ENCODE measurements around the gene RTN4IP1. TPM values are rescaled to one million over a fixed set of nuclear protein-coding genes. Genes with fewer than 3 reads are reported as not detected.

RTN4IP1 gene
- polyA plus RNA-seq, 1 of the 3 experiments (the other 2 are of a cell fraction) = 4.3 TPM

DNA sequence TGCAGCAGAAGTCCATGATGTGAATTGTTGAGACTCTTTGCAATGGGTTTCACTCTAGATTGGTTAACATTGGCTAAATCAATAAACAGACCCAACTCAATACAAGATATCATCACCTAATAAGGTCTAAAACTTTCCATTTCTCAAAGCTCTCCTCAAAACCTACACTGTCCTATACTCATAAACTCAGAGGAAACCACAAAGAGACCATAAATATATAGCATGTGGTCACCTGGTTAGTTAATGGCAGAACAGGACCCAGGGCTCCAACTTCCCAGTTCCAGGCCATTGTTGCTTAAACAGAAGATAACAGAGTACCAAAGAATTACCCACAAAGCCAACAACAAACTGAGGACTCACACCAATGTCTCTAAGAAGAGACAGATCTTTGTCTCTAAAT is 12.0 kb downstream of the RTN4IP1 start:
- CTCF ChIA-PET = interaction anchor here (1.7 to 2.2 kb wide), 2 partner anchors 8 to 362 kb away, joined by 6 to 11 read pairs; no protein-coding TSS in a partner anchor
- TF ChIP-seq FOXM1 (IDR thresholded peaks at IDR 0.05; ENCODE audit: low read depth) (no peak), EP300 (IDR thresholded peaks at IDR 0.05; ENCODE audit: borderline replicate concordance in 1 of 2, low read depth in 1 of 2, low read length in 1 of 2) (no peak), POLR2AphosphoS5 (IDR thresholded peaks at IDR 0.05; ENCODE audit: low read depth, low read length) (no peak), CHD2 (IDR thresholded peaks at IDR 0.05; ENCODE audit: low read length, partially characterized antibody) (no peak), ELF1 (IDR thresholded peaks at IDR 0.05) (no peak)
- TF ChIP-seq, protein P1, sequence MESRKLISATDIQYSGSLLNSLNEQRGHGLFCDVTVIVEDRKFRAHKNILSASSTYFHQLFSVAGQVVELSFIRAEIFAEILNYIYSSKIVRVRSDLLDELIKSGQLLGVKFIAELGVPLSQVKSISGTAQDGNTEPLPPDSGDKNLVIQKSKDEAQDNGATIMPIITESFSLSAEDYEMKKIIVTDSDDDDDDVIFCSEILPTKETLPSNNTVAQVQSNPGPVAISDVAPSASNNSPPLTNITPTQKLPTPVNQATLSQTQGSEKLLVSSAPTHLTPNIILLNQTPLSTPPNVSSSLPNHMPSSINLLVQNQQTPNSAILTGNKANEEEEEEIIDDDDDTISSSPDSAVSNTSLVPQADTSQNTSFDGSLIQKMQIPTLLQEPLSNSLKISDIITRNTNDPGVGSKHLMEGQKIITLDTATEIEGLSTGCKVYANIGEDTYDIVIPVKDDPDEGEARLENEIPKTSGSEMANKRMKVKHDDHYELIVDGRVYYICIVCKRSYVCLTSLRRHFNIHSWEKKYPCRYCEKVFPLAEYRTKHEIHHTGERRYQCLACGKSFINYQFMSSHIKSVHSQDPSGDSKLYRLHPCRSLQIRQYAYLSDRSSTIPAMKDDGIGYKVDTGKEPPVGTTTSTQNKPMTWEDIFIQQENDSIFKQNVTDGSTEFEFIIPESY (IDR thresholded peaks at IDR 0.05; ENCODE audit: borderline replicate concordance, low read depth) = no peak
- TF ChIP-seq, protein P2, sequence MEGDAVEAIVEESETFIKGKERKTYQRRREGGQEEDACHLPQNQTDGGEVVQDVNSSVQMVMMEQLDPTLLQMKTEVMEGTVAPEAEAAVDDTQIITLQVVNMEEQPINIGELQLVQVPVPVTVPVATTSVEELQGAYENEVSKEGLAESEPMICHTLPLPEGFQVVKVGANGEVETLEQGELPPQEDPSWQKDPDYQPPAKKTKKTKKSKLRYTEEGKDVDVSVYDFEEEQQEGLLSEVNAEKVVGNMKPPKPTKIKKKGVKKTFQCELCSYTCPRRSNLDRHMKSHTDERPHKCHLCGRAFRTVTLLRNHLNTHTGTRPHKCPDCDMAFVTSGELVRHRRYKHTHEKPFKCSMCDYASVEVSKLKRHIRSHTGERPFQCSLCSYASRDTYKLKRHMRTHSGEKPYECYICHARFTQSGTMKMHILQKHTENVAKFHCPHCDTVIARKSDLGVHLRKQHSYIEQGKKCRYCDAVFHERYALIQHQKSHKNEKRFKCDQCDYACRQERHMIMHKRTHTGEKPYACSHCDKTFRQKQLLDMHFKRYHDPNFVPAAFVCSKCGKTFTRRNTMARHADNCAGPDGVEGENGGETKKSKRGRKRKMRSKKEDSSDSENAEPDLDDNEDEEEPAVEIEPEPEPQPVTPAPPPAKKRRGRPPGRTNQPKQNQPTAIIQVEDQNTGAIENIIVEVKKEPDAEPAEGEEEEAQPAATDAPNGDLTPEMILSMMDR (IDR thresholded peaks at IDR 0.05) = no peak
- H3K9ac ChIP-seq = no peak overlapping the region

DNA sequence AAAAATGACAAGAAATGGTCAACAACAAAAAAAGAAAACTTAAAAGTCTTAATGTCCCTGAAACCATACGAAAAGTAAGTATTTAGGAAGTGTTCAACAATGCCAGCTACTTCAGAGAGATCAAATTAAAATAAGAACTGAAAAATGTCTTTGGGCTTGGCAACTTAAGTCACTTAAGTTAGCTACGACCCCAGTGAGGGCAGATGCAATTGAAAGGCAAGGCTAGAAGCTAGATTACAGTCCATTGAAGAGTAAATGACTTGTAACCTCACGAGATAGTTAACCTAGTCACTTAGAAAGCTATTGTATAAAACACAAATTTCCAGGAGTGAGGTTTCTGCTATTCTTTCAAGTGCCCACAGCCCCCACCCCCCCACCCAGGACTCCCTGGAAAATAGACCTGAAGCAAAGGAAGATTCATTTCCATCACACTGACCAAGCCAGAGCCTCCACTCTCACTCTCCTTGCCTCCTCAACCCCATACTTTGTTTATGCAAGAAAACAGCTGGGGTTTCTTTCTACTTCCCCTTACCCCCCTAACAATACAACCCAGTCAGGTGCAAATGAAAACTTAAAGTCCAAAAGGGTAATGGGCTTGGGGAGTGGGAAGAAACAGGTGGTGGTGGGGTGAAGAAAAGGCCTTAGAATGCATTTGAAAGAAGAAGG is 14.6 kb downstream of the RTN4IP1 start:
- no peak overlapping the region for H3K9ac ChIP-seq
- no peak overlapping the region for H2AFZ ChIP-seq (ENCODE audit: low read depth)
- H3K9me3 ChIP-seq = no peaks in the 10 kb centered on the region
- DNase-seq = no peak
- ChIA-PET POLR2A (no interaction called here), CTCF (interaction anchor here (4.4 kb wide), 1 partner anchor 365 kb away, joined by 24 read pairs; no protein-coding TSS in a partner anchor)
- no peaks in the 10 kb centered on the region for H3K79me2 ChIP-seq (ENCODE audit: insufficient read depth)
- no peaks in the 10 kb centered on the region for H3K27me3 ChIP-seq (ENCODE audit: insufficient read depth)
- H3K4me2 ChIP-seq = no peak overlapping the region
- no peak overlapping the region for H3K4me3 ChIP-seq (ENCODE audit: low read depth in 2 of 2, low read length in 1 of 2)
- no peak overlapping the region for H3K27ac ChIP-seq (ENCODE audit: low read depth in 2 of 2, low read length in 1 of 2)
- no peaks in the 10 kb centered on the region for H3F3A ChIP-seq (replicated peaks; ENCODE audit: insufficient read depth)
- peaks cover 10 to 11% of the 10 kb centered on the region in 2 experiments for H3K36me3 ChIP-seq (replicated peaks in 1 of 2; ENCODE audit: control insufficient read depth in 1 of 2, insufficient read depth in 2 of 2, low read length in 1 of 2)
- WGBS (ENCODE audit: low lambda C conversion rate) = 84% methylated on average over 3 of the region's 3 CpGs
- H3K9me2 ChIP-seq = no peaks in the 10 kb centered on the region
- no peaks in the 10 kb centered on the region for H4K20me1 ChIP-seq (ENCODE audit: insufficient read depth)
- H3K4me1 ChIP-seq (ENCODE audit: control insufficient read depth in 1 of 2, insufficient read depth in 2 of 2, low read depth in 1 of 2, low read length in 1 of 2) = no peaks in the 10 kb centered on the region
- TF ChIP-seq, protein P2 (IDR thresholded peaks at IDR 0.05) = no peak
- TF ChIP-seq YY1 (IDR thresholded peaks at IDR 0.05; ENCODE audit: low read depth) = no peak
- TF ChIP-seq, protein P3, sequence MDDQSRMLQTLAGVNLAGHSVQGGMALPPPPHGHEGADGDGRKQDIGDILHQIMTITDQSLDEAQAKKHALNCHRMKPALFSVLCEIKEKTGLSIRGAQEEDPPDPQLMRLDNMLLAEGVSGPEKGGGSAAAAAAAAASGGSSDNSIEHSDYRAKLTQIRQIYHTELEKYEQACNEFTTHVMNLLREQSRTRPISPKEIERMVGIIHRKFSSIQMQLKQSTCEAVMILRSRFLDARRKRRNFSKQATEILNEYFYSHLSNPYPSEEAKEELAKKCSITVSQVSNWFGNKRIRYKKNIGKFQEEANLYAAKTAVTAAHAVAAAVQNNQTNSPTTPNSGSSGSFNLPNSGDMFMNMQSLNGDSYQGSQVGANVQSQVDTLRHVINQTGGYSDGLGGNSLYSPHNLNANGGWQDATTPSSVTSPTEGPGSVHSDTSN (IDR thresholded peaks at IDR 0.05) = no peak
- TF ChIP-seq, protein P4, sequence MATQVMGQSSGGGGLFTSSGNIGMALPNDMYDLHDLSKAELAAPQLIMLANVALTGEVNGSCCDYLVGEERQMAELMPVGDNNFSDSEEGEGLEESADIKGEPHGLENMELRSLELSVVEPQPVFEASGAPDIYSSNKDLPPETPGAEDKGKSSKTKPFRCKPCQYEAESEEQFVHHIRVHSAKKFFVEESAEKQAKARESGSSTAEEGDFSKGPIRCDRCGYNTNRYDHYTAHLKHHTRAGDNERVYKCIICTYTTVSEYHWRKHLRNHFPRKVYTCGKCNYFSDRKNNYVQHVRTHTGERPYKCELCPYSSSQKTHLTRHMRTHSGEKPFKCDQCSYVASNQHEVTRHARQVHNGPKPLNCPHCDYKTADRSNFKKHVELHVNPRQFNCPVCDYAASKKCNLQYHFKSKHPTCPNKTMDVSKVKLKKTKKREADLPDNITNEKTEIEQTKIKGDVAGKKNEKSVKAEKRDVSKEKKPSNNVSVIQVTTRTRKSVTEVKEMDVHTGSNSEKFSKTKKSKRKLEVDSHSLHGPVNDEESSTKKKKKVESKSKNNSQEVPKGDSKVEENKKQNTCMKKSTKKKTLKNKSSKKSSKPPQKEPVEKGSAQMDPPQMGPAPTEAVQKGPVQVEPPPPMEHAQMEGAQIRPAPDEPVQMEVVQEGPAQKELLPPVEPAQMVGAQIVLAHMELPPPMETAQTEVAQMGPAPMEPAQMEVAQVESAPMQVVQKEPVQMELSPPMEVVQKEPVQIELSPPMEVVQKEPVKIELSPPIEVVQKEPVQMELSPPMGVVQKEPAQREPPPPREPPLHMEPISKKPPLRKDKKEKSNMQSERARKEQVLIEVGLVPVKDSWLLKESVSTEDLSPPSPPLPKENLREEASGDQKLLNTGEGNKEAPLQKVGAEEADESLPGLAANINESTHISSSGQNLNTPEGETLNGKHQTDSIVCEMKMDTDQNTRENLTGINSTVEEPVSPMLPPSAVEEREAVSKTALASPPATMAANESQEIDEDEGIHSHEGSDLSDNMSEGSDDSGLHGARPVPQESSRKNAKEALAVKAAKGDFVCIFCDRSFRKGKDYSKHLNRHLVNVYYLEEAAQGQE (IDR thresholded peaks at IDR 0.05; ENCODE audit: low read depth, low read length) = no peak
- TF ChIP-seq CHD2 (IDR thresholded peaks at IDR 0.05; ENCODE audit: low read length, partially characterized antibody) = no peak
- TF ChIP-seq TCF12 (IDR thresholded peaks at IDR 0.05) = no peak
- TF ChIP-seq JUND (IDR thresholded peaks at IDR 0.05) = no peak
- TF ChIP-seq, protein P5, sequence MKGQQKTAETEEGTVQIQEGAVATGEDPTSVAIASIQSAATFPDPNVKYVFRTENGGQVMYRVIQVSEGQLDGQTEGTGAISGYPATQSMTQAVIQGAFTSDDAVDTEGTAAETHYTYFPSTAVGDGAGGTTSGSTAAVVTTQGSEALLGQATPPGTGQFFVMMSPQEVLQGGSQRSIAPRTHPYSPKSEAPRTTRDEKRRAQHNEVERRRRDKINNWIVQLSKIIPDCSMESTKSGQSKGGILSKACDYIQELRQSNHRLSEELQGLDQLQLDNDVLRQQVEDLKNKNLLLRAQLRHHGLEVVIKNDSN (IDR thresholded peaks at IDR 0.05; ENCODE audit: borderline replicate concordance, low read depth) = no peak
- TF ChIP-seq NRF1 (IDR thresholded peaks at IDR 0.05; ENCODE audit: low read depth, low read length) = no peak
- TF ChIP-seq GATA2 (CRISPR knock-in tag; IDR thresholded peaks at IDR 0.05) = no peak

More for the DNA sequence above, 12.0 kb downstream of the RTN4IP1 start:
- H3K9me3 ChIP-seq = no peaks in the 10 kb centered on the region
- no peak overlapping the region for H3K4me3 ChIP-seq (ENCODE audit: low read depth in 2 of 2, low read length in 1 of 2)
- no peak overlapping the region for H3K27ac ChIP-seq (ENCODE audit: low read depth in 2 of 2, low read length in 1 of 2)
- no peaks in the 10 kb centered on the region for H4K20me1 ChIP-seq (ENCODE audit: insufficient read depth)
- H3F3A ChIP-seq (replicated peaks; ENCODE audit: insufficient read depth) = no peaks in the 10 kb centered on the region
- H3K9me2 ChIP-seq = no peaks in the 10 kb centered on the region
- H2AFZ ChIP-seq (ENCODE audit: low read depth) = no peak overlapping the region
- H3K79me2 ChIP-seq (ENCODE audit: insufficient read depth) = no peaks in the 10 kb centered on the region
- POLR2A ChIA-PET = no interaction called here
- no peaks in the 10 kb centered on the region for H3K27me3 ChIP-seq (ENCODE audit: insufficient read depth)
- no peak for DNase-seq
- H3K4me1 ChIP-seq (ENCODE audit: control insufficient read depth in 1 of 2, insufficient read depth in 2 of 2, low read depth in 1 of 2, low read length in 1 of 2) = no peaks in the 10 kb centered on the region; a peak in 1 of 4 replicates
- H3K36me3 ChIP-seq (replicated peaks in 1 of 2; ENCODE audit: control insufficient read depth in 1 of 2, insufficient read depth in 2 of 2, low read length in 1 of 2) = peaks cover 10 to 11% of the 10 kb centered on the region in 2 experiments
- H3K4me2 ChIP-seq = no peak overlapping the region

Data from SK-N-SH (cell line).